ENCODE measurements around the gene ELK1.
"Not testable (repeated sequence)": the region's sequence is repeated elsewhere in the genome, so short reads cannot be mapped to it uniquely, and the experiment has no call there.

Gene ELK1

DNA sequence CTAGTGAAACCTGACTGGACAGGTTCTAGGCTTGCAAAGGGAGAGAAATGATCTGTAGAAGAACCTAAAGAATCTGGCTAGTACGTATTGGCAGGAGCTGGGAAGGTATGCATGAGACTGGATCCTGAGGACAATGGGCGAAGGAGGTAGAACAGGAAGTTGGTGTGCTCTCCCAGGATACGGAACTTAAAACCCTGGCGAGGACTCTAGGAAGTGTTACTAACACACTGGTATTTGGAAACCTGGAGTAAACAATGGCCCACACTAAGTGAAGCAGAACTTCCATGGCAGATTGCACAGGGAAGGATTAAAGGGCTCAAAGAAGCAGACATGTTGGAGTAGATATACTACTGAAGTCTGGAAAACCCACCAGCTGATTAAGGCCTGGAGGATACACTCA lies 39.9 kb downstream of the ELK1 start:
- DNase-seq = no peak

GRCh38 chrX:47608130-47608810 lies 42.1 kb downstream of the ELK1 start:
- DNase-seq = no peak

- no peak for DNase-seq
Observed at GRCh38 chrX:47607091-47607490, 43.3 kb downstream of the ELK1 start.

DNA sequence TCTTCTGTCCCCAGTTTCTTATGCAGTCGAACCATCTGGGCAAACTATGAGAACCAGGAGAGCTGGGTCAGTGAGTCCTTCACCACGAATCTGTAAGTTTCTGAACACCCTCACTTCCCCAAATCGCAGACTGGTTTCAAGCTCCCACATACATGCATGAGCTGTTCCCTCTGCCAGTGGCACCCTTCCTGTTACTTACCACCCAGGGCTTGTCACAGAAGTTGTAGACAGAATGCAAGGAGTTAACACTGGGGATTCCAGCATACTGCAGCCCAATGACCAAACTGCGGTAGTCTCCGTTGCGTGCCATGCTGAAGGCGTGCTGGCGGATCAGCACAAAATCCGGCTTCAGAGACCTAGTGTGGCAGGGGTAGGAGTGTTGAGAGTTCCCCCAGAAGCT lies 45.3 kb downstream of the ELK1 start:
- no peak for DNase-seq

- not testable (repeated sequence) for DNase-seq
Observed at GRCh38 chrX:47603125-47603524, 47.2 kb downstream of the ELK1 start.

DNA sequence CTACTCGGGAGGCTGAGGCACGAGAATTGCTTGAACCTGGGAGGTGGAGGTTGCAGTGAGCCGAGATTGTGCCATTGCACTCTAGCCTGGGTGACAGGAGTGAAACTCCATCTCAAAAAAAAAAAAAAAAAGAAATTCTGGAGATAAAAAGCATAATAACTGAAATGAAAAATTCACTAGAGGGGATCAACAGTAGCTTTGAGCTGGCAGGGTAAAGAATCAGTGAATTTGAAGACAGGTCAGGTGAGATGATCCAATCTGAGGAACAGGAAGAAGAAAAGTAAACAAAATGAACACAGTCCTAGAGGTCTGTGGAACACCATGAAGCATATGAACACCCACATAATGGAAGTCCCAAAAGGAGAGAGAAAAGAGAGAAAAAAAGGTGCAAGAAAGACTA lies 53.1 kb downstream of the ELK1 start:
- no peak for DNase-seq

GRCh38 chrX:47596256-47596655 lies 54.1 kb downstream of the ELK1 start:
- no peak for DNase-seq

- no peak for DNase-seq
Observed at GRCh38 chrX:47595716-47596251, 54.6 kb downstream of the ELK1 start.

DNA sequence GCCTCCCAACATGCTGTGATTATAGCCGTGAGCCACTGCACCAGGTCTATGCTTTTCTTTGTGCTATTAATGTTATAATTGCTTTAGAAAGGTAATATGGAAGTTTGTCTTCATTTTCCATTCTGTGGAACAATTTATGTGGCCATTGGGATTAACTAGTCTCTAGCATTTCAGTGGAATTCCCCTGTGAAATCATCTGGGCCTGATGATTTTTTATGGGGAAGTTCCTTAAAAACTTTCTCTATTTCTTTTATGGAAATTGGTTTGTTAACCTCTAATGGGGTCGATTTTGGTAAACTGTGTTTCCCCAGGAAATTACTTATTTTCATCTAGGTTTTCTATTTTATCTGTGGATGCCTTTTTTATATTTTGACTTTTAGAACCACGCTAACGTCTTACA lies 56.8 kb downstream of the ELK1 start:
- no peak for DNase-seq

GRCh38 chrX:47590984-47591383 lies 59.4 kb downstream of the ELK1 start:
- no peak for DNase-seq

DNA sequence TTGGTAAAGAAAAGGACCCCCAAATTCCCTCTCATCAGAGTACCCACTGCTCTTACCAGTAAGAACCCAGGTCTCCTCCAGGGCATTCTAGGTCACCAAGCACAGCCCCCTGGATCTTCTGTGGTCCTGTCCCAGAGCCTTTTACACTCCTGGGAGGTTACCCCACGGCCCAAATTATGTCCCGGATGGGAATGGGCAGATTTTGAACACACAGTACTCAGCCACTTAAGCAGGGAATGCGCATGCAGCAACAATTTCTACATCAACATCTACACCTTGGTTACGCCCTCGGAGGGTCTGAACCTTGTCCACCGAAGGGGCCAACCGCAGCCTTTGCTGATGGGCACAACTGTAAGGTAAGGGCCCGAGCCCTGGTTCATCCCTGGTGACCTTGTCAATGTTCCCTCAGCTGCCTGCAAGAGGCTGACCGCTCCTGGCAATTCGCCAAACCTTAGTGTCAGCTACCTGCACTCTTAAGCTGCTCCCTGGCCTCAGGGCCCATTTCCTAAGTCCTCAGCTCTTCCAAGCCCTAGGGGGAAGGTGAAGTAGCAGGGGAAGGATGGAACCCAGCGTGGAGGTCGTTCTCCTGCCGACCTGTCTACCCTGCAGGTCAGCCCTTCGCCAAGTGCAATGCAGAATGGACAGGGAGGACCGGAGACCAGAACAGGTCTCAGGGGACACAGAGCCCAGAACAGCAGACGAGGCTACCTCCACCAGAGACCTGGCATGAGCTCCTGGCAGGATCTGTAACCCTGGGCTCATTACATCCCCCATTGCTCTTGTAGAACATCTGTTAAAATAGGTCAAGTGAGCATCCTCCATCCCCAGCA lies 62.2 kb downstream of the ELK1 start:
- DNase-seq = no peak

GRCh38 chrX:47587091-47587891 lies 63.1 kb downstream of the ELK1 start:
- no peak for DNase-seq

DNA sequence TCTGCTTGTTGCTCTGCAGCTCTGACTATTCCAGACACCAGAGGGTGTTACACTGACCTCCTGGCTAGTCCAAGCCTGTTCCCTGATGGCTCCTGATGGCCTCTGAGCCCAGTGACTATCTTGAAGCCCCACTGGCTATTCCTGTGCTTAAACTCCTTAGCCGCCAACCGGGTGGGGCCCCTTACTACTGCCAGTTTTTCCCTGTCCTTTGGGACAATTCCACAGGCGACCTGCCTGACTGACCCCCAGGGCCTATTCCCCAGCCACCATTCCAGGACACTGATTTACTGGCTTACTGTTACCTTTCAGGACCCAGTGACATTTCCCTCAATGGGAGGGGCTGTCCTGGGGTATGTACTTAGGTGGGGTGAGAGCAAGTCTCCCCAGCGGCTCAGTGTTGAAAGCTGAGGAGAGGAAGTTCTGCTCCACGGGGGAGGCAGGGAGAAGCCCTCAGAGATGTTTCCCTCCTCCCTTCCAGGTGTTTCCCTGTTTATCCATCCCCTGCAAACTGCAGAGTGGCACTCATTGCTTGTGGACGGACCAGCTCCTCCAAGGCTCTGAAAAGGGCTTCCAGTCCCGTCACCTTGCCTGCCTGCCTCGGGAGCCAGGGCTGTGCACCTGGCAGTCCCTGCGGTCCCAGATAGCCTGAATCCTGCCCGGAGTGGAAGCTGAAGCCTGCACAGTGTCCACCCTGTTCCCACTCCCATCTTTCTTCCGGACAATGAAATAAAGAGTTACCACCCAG lies 64.1 kb downstream of the ELK1 start:
- DNase-seq = no peak
